ENCODE data around the gene TTC12.
A peak's percentile ranks its signal among the peaks of the same experiment; 100 is the strongest.
"Not testable (repeated sequence)": the region's sequence is repeated elsewhere in the genome, so short reads cannot be mapped to it uniquely, and the experiment has no call there.

Gene TTC12

GRCh38 chr11:113286509-113287497, 27.6 kb upstream of the TTC12 start:
- DNase-seq (ENCODE audit: low spot score) = no peak

GRCh38 chr11:113287801-113288200, 26.6 kb upstream of the TTC12 start:
- no peak for DNase-seq (ENCODE audit: low spot score)

GRCh38 chr11:113288286-113288863, 26.0 kb upstream of the TTC12 start:
- DNase-seq (ENCODE audit: low spot score) = no peak

GRCh38 chr11:113289431-113290187, 24.8 kb upstream of the TTC12 start:
- DNase-seq (ENCODE audit: low spot score) = peak; percentile 71

- no peak for DNase-seq (ENCODE audit: low spot score)
These were observed 20.4 kb upstream of the TTC12 start for GRCh38 chr11:113293936-113294335.

GRCh38 chr11:113295993-113296392, 18.4 kb upstream of the TTC12 start:
- DNase-seq (ENCODE audit: low spot score) = no peak

- no peak for DNase-seq (ENCODE audit: low spot score)
These were observed 17.8 kb upstream of the TTC12 start for GRCh38 chr11:113296447-113297205.

GRCh38 chr11:113298496-113298895, 15.9 kb upstream of the TTC12 start:
- not testable (repeated sequence) for DNase-seq (ENCODE audit: low spot score)

- DNase-seq (ENCODE audit: low spot score) = no peak
These were observed 9.5 kb upstream of the TTC12 start for GRCh38 chr11:113304916-113305315.

GRCh38 chr11:113305440-113306336, 8.7 kb upstream of the TTC12 start:
- peak; percentile 72 for DNase-seq (ENCODE audit: low spot score)

- DNase-seq (ENCODE audit: low spot score) = no peak
These were observed 5.8 kb upstream of the TTC12 start for GRCh38 chr11:113308601-113309000.

GRCh38 chr11:113311536-113311935, 2.8 kb upstream of the TTC12 start:
- no peak for DNase-seq (ENCODE audit: low spot score)

- no peak for DNase-seq (ENCODE audit: low spot score)
These were observed 782 bp upstream of the TTC12 start for GRCh38 chr11:113313601-113314000.

GRCh38 chr11:113314065-113314388, 356 bp upstream of the TTC12 start:
- no peak for DNase-seq (ENCODE audit: low spot score)

GRCh38 chr11:113315811-113316210, 1.4 kb downstream of the TTC12 start:
- no peak for DNase-seq (ENCODE audit: low spot score)

- DNase-seq (ENCODE audit: low spot score) = no peak
These were observed 1.9 kb downstream of the TTC12 start for GRCh38 chr11:113316256-113316655.

- DNase-seq (ENCODE audit: low spot score) = no peak
These were observed 3.0 kb downstream of the TTC12 start for GRCh38 chr11:113317339-113317738.

GRCh38 chr11:113319085-113319484, 4.7 kb downstream of the TTC12 start:
- DNase-seq (ENCODE audit: low spot score) = no peak

GRCh38 chr11:113322158-113322557, 7.8 kb downstream of the TTC12 start:
- DNase-seq (ENCODE audit: low spot score) = no peak

- DNase-seq (ENCODE audit: low spot score) = no peak
These were observed 9.9 kb downstream of the TTC12 start for GRCh38 chr11:113324250-113324649.

- DNase-seq (ENCODE audit: low spot score) = no peak
These were observed 15.3 kb downstream of the TTC12 start for GRCh38 chr11:113329725-113330124.

Measured in hepatic stellate cell (primary cell).